ENCODE results near the gene FBXW11. TPM values are rescaled to one million over a fixed set of nuclear protein-coding genes. Genes with fewer than 3 reads are reported as not detected.

FBXW11 gene
- total RNA-seq, 1 experiment from 2014 or later = 69.2 TPM

DNA sequence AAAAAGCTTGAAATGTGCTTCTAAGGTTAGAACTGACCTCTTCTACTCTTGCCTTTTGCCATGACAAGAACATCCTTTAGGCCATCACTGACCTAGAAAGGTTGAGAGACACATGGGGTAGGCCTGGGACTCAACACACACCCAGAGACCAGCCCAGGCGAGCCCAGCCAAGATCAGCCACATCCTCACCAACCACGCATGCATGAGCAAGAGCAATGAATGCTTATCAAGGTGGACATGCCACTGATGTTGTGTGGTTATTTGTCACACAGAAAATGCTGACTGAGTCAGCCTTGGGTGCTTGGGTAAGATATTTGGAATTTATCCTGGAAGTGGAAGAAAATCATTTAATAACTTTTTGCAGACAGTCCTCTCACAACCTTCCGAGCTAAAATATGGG is 181.4 kb downstream of the FBXW11 start:
- peak; percentile 30 for DNase-seq
- H3K9ac ChIP-seq (ENCODE audit: low read length) = no peak overlapping the region
- no peaks in the 10 kb centered on the region for H3K36me3 ChIP-seq (ENCODE audit: low read depth, low read length)
- H3K27me3 ChIP-seq (ENCODE audit: low read length) = peaks cover 11% of the 10 kb centered on the region; the same call in 1 of the 2 replicates
- no TSS peak for BruUV-seq (replicated peaks)
- POLR2A ChIA-PET (ENCODE audit: unreplicated experiment) = no interaction called here
- H3F3A ChIP-seq (ENCODE audit: low read length, unreplicated experiment) = no peaks in the 10 kb centered on the region
- no peaks in the 10 kb centered on the region for H3K9me2 ChIP-seq (replicated peaks; ENCODE audit: low read length)
- H3K4me3 ChIP-seq (ENCODE audit: low read length) = no peak overlapping the region
- TF ChIP-seq, protein P1, sequence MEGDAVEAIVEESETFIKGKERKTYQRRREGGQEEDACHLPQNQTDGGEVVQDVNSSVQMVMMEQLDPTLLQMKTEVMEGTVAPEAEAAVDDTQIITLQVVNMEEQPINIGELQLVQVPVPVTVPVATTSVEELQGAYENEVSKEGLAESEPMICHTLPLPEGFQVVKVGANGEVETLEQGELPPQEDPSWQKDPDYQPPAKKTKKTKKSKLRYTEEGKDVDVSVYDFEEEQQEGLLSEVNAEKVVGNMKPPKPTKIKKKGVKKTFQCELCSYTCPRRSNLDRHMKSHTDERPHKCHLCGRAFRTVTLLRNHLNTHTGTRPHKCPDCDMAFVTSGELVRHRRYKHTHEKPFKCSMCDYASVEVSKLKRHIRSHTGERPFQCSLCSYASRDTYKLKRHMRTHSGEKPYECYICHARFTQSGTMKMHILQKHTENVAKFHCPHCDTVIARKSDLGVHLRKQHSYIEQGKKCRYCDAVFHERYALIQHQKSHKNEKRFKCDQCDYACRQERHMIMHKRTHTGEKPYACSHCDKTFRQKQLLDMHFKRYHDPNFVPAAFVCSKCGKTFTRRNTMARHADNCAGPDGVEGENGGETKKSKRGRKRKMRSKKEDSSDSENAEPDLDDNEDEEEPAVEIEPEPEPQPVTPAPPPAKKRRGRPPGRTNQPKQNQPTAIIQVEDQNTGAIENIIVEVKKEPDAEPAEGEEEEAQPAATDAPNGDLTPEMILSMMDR (conservative IDR thresholded peaks at IDR 0.05; ENCODE audit: low read depth, low read length) = no peak
- TF ChIP-seq EZH2 (IDR thresholded peaks at IDR 0.05; ENCODE audit: low read length, unreplicated experiment) (no peak), EZH2phosphoT487 (IDR thresholded peaks at IDR 0.05; ENCODE audit: borderline replicate concordance, low read length) (no peak)
- no peaks in the 10 kb centered on the region for H3K79me2 ChIP-seq (ENCODE audit: low read length)
- peaks cover 9% of the 10 kb centered on the region for H3K9me3 ChIP-seq (ENCODE audit: low read length)
- H2AFZ ChIP-seq (ENCODE audit: low read length) = no peak overlapping the region
- H3K27ac ChIP-seq (ENCODE audit: low read length) = no peak overlapping the region
- CTCF ChIA-PET = no interaction called here
- intact Hi-C loops (cut with micrococcal nuclease) = no loop called here
- no peaks in the 10 kb centered on the region for H3K4me1 ChIP-seq (ENCODE audit: insufficient read depth, low read length)
- H3K4me2 ChIP-seq (ENCODE audit: low read length) = no peak overlapping the region
- H4K20me1 ChIP-seq (ENCODE audit: low read length) = no peaks in the 10 kb centered on the region
- no peak for ATAC-seq

DNA sequence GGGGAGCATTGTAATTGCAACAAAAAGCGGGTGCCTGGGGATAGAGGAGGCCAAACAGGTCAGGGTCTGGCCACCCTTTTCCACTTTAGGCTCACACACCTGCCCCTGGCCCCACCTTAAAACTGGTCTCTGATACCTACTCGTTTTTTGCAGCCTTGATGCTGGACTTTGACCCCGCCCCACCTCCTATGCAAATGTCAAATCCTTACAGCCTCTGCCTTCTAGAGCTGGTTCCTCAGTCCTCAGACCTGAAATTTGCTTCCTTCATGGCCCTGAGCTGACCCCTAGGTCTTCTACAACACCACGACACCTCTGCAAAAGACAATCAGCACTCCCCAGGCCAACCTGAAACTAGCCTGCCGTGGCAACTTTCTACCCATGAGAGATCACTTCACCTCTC is 183.2 kb downstream of the FBXW11 start:
- no peak overlapping the region for H3K4me2 ChIP-seq (ENCODE audit: low read length)
- H3K27ac ChIP-seq (ENCODE audit: low read length) = no peak overlapping the region
- no peaks in the 10 kb centered on the region for H3F3A ChIP-seq (ENCODE audit: low read length, unreplicated experiment)
- H3K27me3 ChIP-seq (ENCODE audit: low read length) = peaks cover 23% of the 10 kb centered on the region
- no peak overlapping the region for H3K4me3 ChIP-seq (ENCODE audit: low read length)
- intact Hi-C loops (cut with micrococcal nuclease) = no loop called here
- ChIA-PET CTCF (no interaction called here), POLR2A (ENCODE audit: unreplicated experiment) (no interaction called here)
- TF ChIP-seq EZH2 (IDR thresholded peaks at IDR 0.05; ENCODE audit: low read length, unreplicated experiment) = no peak
- no peak for TF ChIP-seq EZH2phosphoT487 (IDR thresholded peaks at IDR 0.05; ENCODE audit: borderline replicate concordance, low read length)
- TF ChIP-seq, protein P1 (conservative IDR thresholded peaks at IDR 0.05; ENCODE audit: low read depth, low read length) = no peak
- no TSS peak for BruUV-seq (replicated peaks)
- no peaks in the 10 kb centered on the region for H3K36me3 ChIP-seq (ENCODE audit: low read depth, low read length)
- H3K9me2 ChIP-seq (replicated peaks; ENCODE audit: low read length) = no peaks in the 10 kb centered on the region
- ATAC-seq = no peak
- H3K4me1 ChIP-seq (ENCODE audit: insufficient read depth, low read length) = no peaks in the 10 kb centered on the region
- H2AFZ ChIP-seq (ENCODE audit: low read length) = no peak overlapping the region
- no peak overlapping the region for H3K9ac ChIP-seq (ENCODE audit: low read length)
- DNase-seq = no peak
- no peaks in the 10 kb centered on the region for H3K9me3 ChIP-seq (ENCODE audit: low read length)
- H4K20me1 ChIP-seq (ENCODE audit: low read length) = no peaks in the 10 kb centered on the region
- no peaks in the 10 kb centered on the region for H3K79me2 ChIP-seq (ENCODE audit: low read length)

DNA sequence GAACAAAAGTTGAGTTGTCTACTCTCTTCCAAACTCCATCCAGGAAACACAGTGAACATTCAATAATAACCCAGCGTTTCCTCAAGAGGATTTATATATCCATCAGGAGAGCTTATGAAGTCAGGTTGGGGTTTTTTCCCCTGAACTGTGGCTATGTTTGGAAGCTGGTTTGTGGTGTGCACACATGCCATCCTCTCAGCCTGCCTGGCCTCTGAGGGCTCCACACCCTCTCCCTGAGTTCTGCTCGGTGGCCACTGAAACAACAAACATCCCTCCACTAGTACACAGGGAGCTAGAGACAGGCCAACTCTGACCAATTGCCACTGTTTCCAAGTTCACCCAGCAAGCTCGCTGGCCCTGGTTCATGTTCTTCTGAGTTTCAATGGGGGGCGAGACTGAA is 185.2 kb downstream of the FBXW11 start:
- H3K79me2 ChIP-seq (ENCODE audit: low read length) = no peaks in the 10 kb centered on the region
- no peak for DNase-seq
- H3K9me3 ChIP-seq (ENCODE audit: low read length) = no peaks in the 10 kb centered on the region
- ChIA-PET POLR2A (ENCODE audit: unreplicated experiment) (no interaction called here), CTCF (no interaction called here)
- no peak for ATAC-seq
- no peak overlapping the region for H3K4me3 ChIP-seq (ENCODE audit: low read length)
- no peaks in the 10 kb centered on the region for H3K36me3 ChIP-seq (ENCODE audit: low read depth, low read length)
- no peak overlapping the region for H3K27ac ChIP-seq (ENCODE audit: low read length)
- no peaks in the 10 kb centered on the region for H3K9me2 ChIP-seq (replicated peaks; ENCODE audit: low read length)
- BruUV-seq (replicated peaks) = no TSS peak
- no peaks in the 10 kb centered on the region for H4K20me1 ChIP-seq (ENCODE audit: low read length)
- H3K4me1 ChIP-seq (ENCODE audit: insufficient read depth, low read length) = no peaks in the 10 kb centered on the region
- no peak overlapping the region for H2AFZ ChIP-seq (ENCODE audit: low read length)
- TF ChIP-seq EZH2phosphoT487 (IDR thresholded peaks at IDR 0.05; ENCODE audit: borderline replicate concordance, low read length) (no peak), EZH2 (IDR thresholded peaks at IDR 0.05; ENCODE audit: low read length, unreplicated experiment) (no peak)
- TF ChIP-seq, protein P1 (conservative IDR thresholded peaks at IDR 0.05; ENCODE audit: low read depth, low read length) = no peak
- no peak overlapping the region for H3K9ac ChIP-seq (ENCODE audit: low read length)
- peaks cover 38% of the 10 kb centered on the region for H3K27me3 ChIP-seq (ENCODE audit: low read length)
- H3K4me2 ChIP-seq (ENCODE audit: low read length) = no peak overlapping the region
- intact Hi-C loops (cut with micrococcal nuclease) = no loop called here
- H3F3A ChIP-seq (ENCODE audit: low read length, unreplicated experiment) = no peaks in the 10 kb centered on the region

All from PC-3 (cell line).